ENCODE measurements around the gene ZFYVE26.
"Not testable (repeated sequence)": the region's sequence is repeated elsewhere in the genome, so short reads cannot be mapped to it uniquely, and the experiment has no call there.

GRCh38 chr14:67719385-67719784 lies 97.0 kb downstream of the ZFYVE26 start:
- not testable (repeated sequence) for TF ChIP-seq YY1 (IDR thresholded peaks at IDR 0.05; ENCODE audit: insufficient read depth, insufficient read length); ZNF274 (IDR thresholded peaks at IDR 0.05; ENCODE audit: low read depth, low read length)
